IPS-18c (cell line): ENCODE data around the gene ECEL1.
A peak's percentile ranks its signal among the peaks of the same experiment; 100 is the strongest.
"Not testable (repeated sequence)": the region's sequence is repeated elsewhere in the genome, so short reads cannot be mapped to it uniquely, and the experiment has no call there.

Source experiments
- H3K4me3 ChIP-seq: 2 replicates; pipeline ENCODE4 v1.7.0; 2013; ENCODE audit warnings: low read depth, mild to moderate bottlenecking, low read length, moderate library complexity; ENCODE audit not compliant: insufficient read depth
- H3K9me3 ChIP-seq: one replicate; pipeline ENCODE4 v1.6.1; 2013; ENCODE audit warnings: mild to moderate bottlenecking, low read length, moderate library complexity; ENCODE audit not compliant: control insufficient read depth, insufficient read depth

ECEL1 gene

DNA sequence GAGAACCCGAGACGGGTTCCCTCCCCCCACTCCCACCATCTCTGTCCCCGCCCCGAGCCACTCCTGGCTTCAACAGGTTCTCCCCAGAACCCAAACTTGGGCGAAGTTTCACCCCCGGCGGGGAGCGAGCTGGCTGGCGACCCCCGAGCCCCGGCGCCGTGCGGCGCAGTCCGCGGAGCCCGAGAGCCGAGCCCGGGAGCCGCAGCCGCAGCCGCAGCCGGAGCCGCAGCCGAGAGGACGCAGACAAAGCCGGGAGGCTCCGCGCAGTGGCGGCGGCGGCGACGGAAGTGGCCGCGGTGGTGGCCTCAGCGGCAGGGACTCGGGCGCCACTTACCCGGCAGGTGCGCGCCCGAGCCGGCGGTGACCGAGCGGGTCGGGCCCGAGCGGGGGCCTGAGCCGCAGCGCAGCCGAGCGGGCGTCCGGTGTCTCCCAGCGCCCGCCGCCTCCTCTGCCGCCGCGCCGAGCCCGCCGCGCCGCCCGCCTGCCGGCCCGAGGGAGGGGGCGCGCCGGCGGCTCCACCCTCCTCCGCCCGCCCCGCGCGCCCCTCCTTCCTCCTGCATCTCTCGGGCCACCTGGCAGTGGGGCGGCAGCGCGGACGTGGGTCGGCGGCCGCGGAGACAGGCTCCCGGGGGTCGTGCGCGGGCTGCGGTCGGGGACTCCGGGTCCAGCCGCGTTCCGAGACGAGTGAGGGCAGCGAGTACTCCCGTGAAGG is at the start of gene ECEL1:
Gene ECEL1, minus strand, starts transcription at position 450 of the 712 bp plus-strand sequence. CDS start 1,181 bp downstream, outside the sequence.
- H3K4me3 ChIP-seq = peak within 1 kb of the TSS; percentile 44

DNA sequence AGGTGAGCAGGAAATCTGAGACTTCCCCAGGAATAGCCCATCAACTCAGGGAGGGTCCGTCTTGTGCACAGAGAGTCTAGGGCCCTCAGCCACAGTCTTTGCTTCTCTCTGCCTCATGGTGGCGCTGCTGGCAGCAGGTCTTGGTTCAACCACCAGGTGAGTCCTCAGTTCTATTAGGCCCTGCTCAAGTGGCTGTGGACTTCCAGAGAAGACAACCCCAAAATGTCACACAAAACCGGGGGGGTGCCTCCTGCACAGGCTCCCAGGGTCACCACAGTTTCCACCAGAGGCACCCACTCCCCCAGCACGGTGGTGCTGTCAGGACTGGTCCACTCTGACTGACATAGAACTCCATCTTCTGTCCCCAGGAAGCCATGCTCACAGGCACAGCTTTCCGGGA is 49.4 kb upstream of the ECEL1 start:
- H3K9me3 ChIP-seq = no peaks in the 10 kb centered on the region
- no peak overlapping the region for H3K4me3 ChIP-seq

More for the DNA sequence above, at the start of gene ECEL1:
- H3K9me3 ChIP-seq = peaks cover 2% of the 10 kb centered on the region

DNA sequence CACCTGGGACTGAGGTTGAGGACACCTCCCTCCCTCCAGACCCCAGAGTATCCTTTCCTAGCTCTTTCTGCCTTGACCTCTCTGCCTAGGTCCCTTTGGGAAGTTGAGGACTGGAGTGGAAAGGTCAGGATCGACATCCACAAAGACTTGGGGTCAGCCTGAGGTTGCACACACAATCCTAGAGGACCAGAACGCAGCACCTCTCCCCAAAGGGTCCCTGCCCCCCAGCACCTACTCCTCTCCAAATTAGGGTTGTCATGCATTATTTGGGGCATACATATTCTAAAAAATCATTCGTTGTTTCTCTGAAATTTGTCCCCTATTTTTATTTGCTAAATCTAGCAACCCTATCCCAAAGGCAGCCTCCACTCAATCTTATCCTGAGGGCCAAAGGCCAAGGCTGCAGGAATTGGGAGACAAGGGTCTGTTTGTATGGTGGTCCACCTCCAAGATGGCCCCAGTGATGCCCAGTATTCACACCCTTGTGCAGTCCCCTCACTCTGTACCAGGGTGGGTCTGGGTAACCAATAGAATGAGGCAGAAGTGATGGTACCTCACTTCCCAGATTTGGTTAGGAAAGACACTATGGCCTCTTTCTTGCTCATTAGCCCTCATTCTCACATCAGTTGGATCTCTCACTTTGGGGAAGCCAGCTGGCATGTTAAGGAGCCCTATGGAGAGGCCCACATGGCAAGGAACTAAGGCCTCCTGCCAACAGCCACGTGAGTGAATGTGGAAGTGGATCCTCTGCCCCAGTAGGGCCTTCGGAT is 48.3 kb upstream of the ECEL1 start:
- no peaks in the 10 kb centered on the region for H3K9me3 ChIP-seq
- H3K4me3 ChIP-seq = no peak overlapping the region

- no peaks in the 10 kb centered on the region for H3K9me3 ChIP-seq
- no peak overlapping the region for H3K4me3 ChIP-seq
These were observed 47.5 kb upstream of the ECEL1 start for GRCh38 chr2:232534940-232535651.

DNA sequence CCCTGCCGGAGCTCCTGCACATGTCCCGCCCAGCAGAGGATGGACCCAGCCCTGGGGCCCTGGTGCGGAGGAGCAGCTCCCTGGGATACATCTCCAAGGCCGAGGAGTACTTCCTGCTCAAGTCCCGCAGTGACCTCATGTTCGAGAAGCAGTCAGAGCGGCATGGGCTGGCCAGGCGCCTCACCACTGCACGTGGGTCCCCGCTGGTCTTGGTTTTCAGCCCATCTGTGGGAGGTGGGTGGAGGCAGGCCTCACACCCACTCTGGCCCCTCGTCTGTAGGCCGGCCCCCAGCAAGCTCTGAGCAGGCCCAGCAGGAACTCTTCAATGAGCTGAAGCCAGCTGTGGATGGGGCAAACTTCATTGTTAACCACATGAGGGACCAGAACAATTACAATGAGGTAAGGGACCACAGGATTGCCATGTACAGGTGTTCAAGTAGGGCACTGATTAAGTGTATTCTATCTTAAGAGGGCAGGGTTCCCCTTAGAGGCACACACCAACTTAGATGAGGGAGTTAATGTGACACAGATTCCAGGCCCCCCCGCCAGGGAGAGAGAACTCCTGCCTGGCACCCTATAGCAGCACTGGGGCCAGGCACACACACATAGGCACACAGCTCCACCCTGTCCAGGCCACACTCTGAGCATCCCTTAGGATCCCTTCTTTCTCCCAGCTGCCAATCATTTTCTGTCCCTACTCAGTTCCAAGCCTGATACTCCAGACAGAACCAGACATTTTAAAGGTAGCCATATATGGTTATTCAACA is 46.5 kb upstream of the ECEL1 start:
- H3K9me3 ChIP-seq = no peaks in the 10 kb centered on the region
- no peak overlapping the region for H3K4me3 ChIP-seq

DNA sequence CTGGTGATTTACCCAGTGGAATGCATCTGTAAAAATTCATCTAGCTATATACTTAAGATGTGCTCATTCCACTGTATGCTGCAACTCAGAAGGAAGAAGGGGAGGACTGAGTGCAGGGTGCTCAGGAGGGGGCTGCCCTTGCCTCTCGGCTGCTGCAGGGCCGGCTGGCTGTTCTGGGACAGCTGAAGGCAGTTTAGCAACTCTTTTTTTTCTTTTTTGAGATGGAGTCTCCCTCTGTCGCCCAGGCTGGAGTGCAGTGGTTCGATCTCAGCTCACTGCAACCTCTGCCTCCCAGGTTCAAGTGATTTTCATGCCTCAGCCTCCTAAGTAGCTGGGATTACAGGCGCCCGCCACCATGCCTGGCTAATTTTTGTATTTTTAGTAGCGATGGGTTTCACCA is 45.2 kb upstream of the ECEL1 start:
- not testable (repeated sequence) for H3K9me3 ChIP-seq, H3K4me3 ChIP-seq

GRCh38 chr2:232532419-232532818 is 44.8 kb upstream of the ECEL1 start:
- Histone ChIP-seq H3K4me3 (no peak overlapping the region), H3K9me3 (no peaks in the 10 kb centered on the region)

GRCh38 chr2:232530626-232531260 is 43.1 kb upstream of the ECEL1 start:
- no peaks in the 10 kb centered on the region for H3K9me3 ChIP-seq
- no peak overlapping the region for H3K4me3 ChIP-seq

DNA sequence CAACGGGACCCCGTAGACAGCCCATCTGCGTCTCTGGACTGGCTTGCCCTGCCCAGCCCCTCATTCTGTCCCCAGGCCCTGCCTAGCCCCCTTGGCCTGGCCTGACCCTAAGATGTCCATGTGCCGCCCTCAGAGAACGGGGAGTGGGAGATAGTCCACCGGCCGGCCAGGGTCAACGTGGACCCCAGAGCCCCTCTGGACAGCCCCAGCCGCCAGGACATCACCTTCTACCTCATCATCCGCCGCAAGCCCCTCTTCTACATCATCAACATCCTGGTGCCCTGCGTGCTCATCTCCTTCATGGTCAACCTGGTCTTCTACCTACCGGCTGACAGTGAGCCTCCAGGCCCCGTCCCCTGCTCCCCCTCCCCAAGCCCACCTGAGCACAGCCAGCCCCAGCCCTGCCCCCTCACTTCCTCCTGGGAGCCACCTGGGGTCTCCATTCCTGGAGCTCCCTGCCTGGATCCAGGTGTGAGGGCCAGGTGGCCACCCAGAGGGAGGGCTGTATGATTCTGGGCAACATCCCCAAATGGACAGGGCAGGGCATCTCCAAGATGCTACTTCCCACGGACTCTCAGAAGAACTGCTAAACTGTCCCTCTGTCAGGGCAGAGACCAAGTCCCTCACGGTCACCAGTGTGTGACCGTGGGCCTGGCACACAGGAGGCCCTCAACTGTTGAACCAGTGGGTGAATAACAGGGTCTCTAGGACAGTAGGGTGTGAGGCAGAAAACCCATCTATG is 42.3 kb upstream of the ECEL1 start:
- Histone ChIP-seq H3K4me3 (no peak overlapping the region), H3K9me3 (no peaks in the 10 kb centered on the region)

DNA sequence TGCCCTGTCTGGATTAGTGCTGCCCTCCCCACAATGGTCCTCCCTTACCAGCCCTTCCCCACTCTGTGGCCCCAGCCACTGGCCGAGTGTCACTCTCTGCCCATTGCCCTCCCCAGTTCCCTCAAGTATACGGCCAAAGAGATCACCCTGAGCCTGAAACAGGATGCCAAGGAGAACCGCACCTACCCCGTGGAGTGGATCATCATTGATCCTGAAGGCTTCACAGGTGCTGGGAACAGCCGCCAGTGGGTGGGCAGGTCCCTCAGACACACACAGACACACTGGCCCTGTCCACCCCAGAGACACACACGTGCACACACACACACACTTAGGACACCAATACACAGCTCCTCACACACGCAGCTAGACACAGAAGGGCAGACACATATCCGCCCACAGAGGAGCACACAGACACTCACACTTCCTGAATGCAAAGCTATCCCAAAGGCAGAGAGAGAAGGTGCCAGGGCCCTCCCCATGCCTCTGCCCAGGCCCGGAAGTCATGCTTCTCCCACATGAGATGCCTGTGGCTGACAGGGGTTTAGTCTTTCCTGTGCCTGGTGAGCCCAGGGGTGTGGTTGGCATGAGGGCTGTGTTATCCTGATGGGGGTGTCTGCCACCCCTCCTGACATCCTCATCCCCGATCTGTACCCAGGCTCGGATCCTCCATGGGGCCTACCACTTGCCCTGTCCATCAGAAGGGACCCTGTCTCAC is 41.3 kb upstream of the ECEL1 start:
- no peaks in the 10 kb centered on the region for H3K9me3 ChIP-seq
- no peak overlapping the region for H3K4me3 ChIP-seq

DNA sequence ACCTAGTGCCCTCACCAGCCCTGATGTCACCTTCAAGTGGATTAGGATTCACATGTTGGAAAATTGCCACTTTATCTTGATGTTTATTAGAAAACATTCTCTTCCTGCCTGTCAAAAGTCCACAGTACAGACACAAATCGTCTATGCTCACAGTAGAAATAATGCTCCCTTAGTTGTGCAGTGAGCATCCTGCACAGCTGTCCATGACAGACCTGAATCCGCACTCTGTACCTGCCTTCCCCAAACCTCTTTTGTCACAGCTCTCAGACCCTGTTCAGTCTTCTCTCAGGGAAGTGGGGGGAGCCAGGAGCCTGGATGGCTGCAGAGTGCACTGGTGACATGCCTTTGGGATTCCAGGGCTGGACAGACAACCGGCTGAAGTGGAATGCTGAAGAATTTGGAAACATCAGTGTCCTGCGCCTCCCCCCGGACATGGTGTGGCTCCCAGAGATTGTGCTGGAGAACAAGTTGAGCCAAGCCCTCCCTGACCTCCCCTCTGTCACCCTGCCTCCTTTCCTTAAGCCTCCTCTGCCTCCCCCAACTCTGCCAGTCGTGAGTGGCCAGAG is 40.4 kb upstream of the ECEL1 start:
- Histone ChIP-seq H3K4me3 (no peak overlapping the region), H3K9me3 (no peaks in the 10 kb centered on the region)

DNA sequence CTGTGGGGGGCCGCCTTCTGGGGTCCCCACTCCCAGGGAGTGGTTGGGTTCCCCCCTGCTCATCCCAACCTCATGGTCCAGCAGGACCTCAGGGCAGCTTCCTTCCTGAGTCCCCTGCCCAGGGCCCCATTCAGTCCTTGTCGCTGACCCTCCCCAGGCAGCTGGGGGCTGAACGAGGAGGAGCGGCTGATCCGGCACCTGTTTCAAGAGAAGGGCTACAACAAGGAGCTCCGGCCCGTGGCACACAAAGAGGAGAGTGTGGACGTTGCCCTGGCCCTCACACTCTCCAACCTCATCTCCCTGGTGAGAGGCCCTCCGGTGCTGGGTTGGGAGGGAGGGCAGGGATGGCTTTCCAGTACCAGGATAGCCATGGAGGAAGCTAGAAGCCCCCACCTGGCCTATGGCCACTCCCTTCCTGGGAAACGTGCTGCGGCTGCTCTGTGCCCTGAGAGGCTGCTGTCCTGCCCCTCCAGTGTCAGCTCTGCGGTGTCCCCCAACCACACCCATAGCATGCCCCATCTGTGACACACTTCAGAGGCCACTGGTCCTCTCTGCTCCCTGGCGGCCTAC is 38.8 kb upstream of the ECEL1 start:
- H3K4me3 ChIP-seq = no peak overlapping the region
- no peaks in the 10 kb centered on the region for H3K9me3 ChIP-seq

GRCh38 chr2:232525791-232526371 is 38.2 kb upstream of the ECEL1 start, which contains the start of gene CHRND:
CHRND (plus strand) TSS chr2:232526160; CDS start chr2:232526216, 56 bp downstream.
- H3K4me3 ChIP-seq = no peak within 1 kb of the TSS
- H3K9me3 ChIP-seq = no peaks in the 10 kb centered on the region

- no peaks in the 10 kb centered on the region for H3K9me3 ChIP-seq
- H3K4me3 ChIP-seq = no peak overlapping the region
These were observed 37.6 kb upstream of the ECEL1 start for GRCh38 chr2:232525199-232525598.

DNA sequence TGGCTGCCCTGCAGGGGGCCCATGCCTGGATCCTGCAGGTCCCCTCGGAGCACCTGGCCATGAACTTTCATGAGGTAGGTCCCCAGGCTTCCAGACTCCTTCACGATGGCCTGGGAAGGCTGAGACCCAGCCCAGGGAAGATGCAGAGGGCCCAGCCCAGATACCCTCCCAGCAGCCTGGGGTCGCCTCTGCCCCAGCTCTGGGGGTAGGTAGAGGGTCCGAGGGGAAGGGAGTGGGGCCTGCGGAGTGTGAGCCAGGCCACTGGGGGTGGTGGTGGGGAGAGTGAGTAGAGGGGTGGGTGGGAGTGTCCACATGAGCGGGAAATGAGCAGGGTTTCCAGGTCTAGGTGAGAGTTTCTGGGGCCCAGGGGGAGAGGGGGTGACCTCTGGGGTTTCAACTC is 37.1 kb upstream of the ECEL1 start:
- H3K4me3 ChIP-seq = no peak overlapping the region

More for the DNA sequence above, 37.1 kb upstream of the ECEL1 start:
- H3K9me3 ChIP-seq = no peaks in the 10 kb centered on the region
